ENCODE results near the gene HSPA2.
"Not testable (repeated sequence)": the region's sequence is repeated elsewhere in the genome, so short reads cannot be mapped to it uniquely, and the experiment has no call there.

HSPA2 gene

GRCh38 chr14:64544607-64545312, 4.2 kb downstream of the HSPA2 start:
- no peak for TF ChIP-seq CTCF (IDR thresholded peaks at IDR 0.05; ENCODE audit: low read depth, low read length, missing control alignments)
- no peak overlapping the region for H3K4me3 ChIP-seq (replicated peaks; ENCODE audit: low read depth, low read length)
- DNase-seq (ENCODE audit: extremely low read depth, low read depth): no peak

GRCh38 chr14:64549016-64549415, 8.5 kb downstream of the HSPA2 start:
- H3K4me3 ChIP-seq (replicated peaks; ENCODE audit: low read depth, low read length): no peak overlapping the region
- no peak for DNase-seq (ENCODE audit: extremely low read depth, low read depth)
- TF ChIP-seq CTCF (IDR thresholded peaks at IDR 0.05; ENCODE audit: low read depth, low read length, missing control alignments): no peak

GRCh38 chr14:64549791-64550620, 9.5 kb downstream of the HSPA2 start, which contains the start of gene PPP1R36:
TSS of gene PPP1R36 (plus strand) at chr14:64549961. CDS start at chr14:64549998, 37 bp downstream.
- DNase-seq (ENCODE audit: extremely low read depth, low read depth): no peak
- TF ChIP-seq CTCF (IDR thresholded peaks at IDR 0.05; ENCODE audit: low read depth, low read length, missing control alignments): no peak
- no peak within 1 kb of the TSS for H3K4me3 ChIP-seq (replicated peaks; ENCODE audit: low read depth, low read length)

GRCh38 chr14:64550621-64551333, 10.2 kb downstream of the HSPA2 start:
- TF ChIP-seq CTCF (IDR thresholded peaks at IDR 0.05; ENCODE audit: low read depth, low read length, missing control alignments): no peak
- DNase-seq (ENCODE audit: extremely low read depth, low read depth): no peak
- no peak overlapping the region for H3K4me3 ChIP-seq (replicated peaks; ENCODE audit: low read depth, low read length)

- no peak for TF ChIP-seq CTCF (IDR thresholded peaks at IDR 0.05; ENCODE audit: low read depth, low read length, missing control alignments)
- no peak for DNase-seq (ENCODE audit: extremely low read depth, low read depth)
- H3K4me3 ChIP-seq (replicated peaks; ENCODE audit: low read depth, low read length): no peak overlapping the region
These were observed 14.0 kb downstream of the HSPA2 start for GRCh38 chr14:64554556-64554955.

GRCh38 chr14:64556526-64556925, 16.0 kb downstream of the HSPA2 start:
- no peak for TF ChIP-seq CTCF (IDR thresholded peaks at IDR 0.05; ENCODE audit: low read depth, low read length, missing control alignments)
- no peak overlapping the region for H3K4me3 ChIP-seq (replicated peaks; ENCODE audit: low read depth, low read length)
- no peak for DNase-seq (ENCODE audit: extremely low read depth, low read depth)

- not testable (repeated sequence) for DNase-seq (ENCODE audit: extremely low read depth, low read depth)
These were observed 17.7 kb downstream of the HSPA2 start for GRCh38 chr14:64558216-64558615.

More at GRCh38 chr14:64558216-64558615, 17.7 kb downstream of the HSPA2 start:
- not testable (repeated sequence) for H3K4me3 ChIP-seq (replicated peaks; ENCODE audit: low read depth, low read length)
